ENCODE measurements around the gene LRRC8E. TPM values are rescaled to one million over a fixed set of nuclear protein-coding genes. Genes with fewer than 3 reads are reported as not detected.
"Not testable (repeated sequence)": the region's sequence is repeated elsewhere in the genome, so short reads cannot be mapped to it uniquely, and the experiment has no call there.

The LRRC8E gene
- total RNA-seq, 1 donor from 2014 or later: not detected

DNA sequence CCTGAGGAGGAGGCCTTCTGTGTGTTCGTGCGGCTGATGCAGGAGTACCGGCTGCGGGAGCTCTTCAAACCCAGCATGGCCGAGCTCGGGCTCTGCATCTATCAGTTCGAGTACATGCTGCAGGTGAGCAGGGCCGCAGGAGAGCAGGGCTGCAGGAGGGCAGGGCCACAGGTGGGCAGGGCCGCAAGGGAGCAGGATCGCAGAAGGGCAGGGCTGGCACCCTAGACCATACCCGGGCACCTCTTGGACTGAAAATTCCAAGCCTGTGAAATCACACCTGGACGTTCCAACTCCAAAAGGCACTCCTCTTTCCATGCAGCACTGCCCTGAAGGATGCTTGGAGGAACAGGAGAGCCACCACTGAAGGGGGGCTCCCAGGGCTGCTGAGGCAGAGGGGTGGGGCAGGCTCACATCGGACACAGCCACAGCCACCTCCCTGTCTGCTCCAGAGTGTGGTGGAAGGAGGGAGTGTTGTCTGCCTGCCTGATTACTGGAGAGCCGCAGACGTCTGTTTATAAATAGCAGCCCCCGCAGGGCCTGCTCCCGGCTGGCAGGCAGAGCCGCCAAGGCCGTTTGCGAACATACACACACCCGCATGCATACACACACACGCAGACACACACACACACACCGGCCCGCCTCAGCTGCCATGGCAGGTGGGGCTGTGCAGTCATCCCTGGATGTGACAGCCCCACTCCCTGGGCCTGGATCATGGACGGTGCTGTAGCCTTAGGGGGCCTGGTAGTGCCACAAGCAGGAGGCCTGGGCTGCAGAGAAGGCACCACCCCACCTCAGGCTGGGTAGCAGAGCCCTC lies 38.1 kb upstream of the LRRC8E start:
- Mint-ChIP-seq H3K27ac (no peak overlapping the region), H3K36me3 (ENCODE audit: low read depth) (no peaks in the 10 kb centered on the region), H3K27me3 (no peaks in the 10 kb centered on the region), H3K9me3 (no peaks in the 10 kb centered on the region), H3K4me1 (peaks cover 5% of the 10 kb centered on the region), H3K4me3 (no peak overlapping the region)
- DNase-seq: no peak
- intact Hi-C loops (cut with micrococcal nuclease): no loop called here

- H3K36me3 Mint-ChIP-seq (ENCODE audit: low read depth): no peaks in the 10 kb centered on the region
- no peak for DNase-seq
- no peaks in the 10 kb centered on the region for H3K9me3 Mint-ChIP-seq
- intact Hi-C loops (cut with micrococcal nuclease): no loop called here
- peaks cover 5% of the 10 kb centered on the region for H3K4me1 Mint-ChIP-seq
- no peak overlapping the region for H3K27ac Mint-ChIP-seq
- H3K4me3 Mint-ChIP-seq: no peak overlapping the region
- no peaks in the 10 kb centered on the region for H3K27me3 Mint-ChIP-seq
These were observed 37.2 kb upstream of the LRRC8E start for GRCh38 chr19:7850945-7851622.

GRCh38 chr19:7851623-7852500 lies 36.4 kb upstream of the LRRC8E start:
- Mint-ChIP-seq H3K9me3 (no peaks in the 10 kb centered on the region), H3K4me3 (no peak overlapping the region), H3K27ac (no peak overlapping the region), H3K36me3 (ENCODE audit: low read depth) (no peaks in the 10 kb centered on the region), H3K4me1 (peaks cover 5% of the 10 kb centered on the region), H3K27me3 (no peaks in the 10 kb centered on the region)
- DNase-seq: no peak
- intact Hi-C loops (cut with micrococcal nuclease): no loop called here

DNA sequence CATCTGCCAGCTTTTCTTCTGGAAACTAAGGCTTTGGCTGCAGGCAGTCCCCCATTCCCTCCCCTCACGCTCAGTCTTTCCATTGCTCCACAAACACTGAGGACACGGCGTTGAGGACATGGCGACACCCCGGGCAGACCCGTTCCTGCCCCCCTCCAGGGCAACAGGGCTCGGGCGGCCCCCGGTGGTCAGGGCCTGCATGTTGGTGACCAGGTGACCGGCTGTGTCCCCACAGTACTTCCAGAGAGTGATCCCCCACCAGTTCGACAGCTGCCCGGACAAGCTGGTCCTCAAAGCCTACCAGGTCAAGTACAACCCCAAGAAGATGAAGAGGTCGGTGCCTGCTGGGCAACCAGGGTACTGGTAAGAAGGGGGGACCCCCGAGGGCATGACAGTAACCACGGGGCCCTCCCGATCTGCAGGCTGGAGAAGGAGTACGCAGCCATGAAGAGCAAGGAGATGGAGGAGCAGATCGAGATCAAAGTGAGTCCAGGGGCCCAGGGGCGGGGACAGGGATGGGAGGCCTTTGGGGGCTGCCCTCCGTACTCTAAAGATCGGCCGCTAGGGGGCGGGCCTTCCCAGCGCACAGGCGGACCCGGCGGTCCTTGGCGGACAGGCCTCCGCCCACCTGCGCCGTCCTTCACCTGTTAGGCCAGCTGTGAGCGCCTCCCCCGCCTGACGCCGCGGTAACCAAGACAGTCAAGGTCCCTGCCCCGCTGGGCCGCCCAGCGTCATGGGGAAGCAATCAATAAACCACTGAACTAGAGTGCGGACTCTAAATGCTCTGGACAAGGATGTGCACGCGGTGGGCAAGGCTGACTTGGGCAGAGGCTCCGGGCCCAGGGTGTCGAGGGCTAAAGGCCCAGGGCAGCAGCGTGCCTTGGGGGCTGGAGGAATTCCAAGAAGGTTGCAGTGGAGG lies 35.2 kb upstream of the LRRC8E start:
- intact Hi-C loops (cut with micrococcal nuclease): loop anchor here (1.0 kb wide), 1 partner anchor 68 kb away; no protein-coding TSS in a partner anchor
- Mint-ChIP-seq H3K9me3 (no peaks in the 10 kb centered on the region), H3K27me3 (no peaks in the 10 kb centered on the region), H3K27ac (no peak overlapping the region), H3K4me1 (peaks cover 5% of the 10 kb centered on the region), H3K36me3 (ENCODE audit: low read depth) (no peaks in the 10 kb centered on the region), H3K4me3 (no peak overlapping the region)
- DNase-seq: peak; percentile 91

DNA sequence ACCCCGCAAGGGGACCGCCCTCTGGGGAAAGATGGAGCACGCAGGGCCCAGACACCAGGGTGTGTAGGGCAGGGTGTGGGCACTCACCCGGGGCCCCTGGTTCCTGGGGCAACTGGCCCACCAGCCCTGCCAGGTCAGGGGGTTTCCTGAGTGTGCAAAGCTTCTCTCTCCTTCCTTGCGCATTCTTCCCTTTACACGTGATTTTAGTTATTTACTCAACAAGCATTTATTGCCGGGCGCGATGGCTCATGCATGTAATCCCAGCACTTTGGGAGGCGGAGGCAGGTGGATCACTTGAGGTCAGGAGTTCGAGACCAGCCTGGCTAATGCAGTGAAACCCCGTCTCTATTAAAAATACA lies 34.6 kb upstream of the LRRC8E start:
- Mint-ChIP-seq H3K9me3 (no peaks in the 10 kb centered on the region), H3K4me1 (peaks cover 5% of the 10 kb centered on the region)
- intact Hi-C loops (cut with micrococcal nuclease): loop anchor here (1.0 kb wide), 1 partner anchor 68 kb away; no protein-coding TSS in a partner anchor

GRCh38 chr19:7855426-7856108 lies 32.7 kb upstream of the LRRC8E start:
- H3K27ac Mint-ChIP-seq: no peak overlapping the region
- H3K9me3 Mint-ChIP-seq: no peaks in the 10 kb centered on the region
- no peak for DNase-seq
- peaks cover 2% of the 10 kb centered on the region for H3K27me3 Mint-ChIP-seq
- no peaks in the 10 kb centered on the region for H3K36me3 Mint-ChIP-seq (ENCODE audit: low read depth)
- H3K4me1 Mint-ChIP-seq: peaks cover 5% of the 10 kb centered on the region
- no peak overlapping the region for H3K4me3 Mint-ChIP-seq
- intact Hi-C loops (cut with micrococcal nuclease): no loop called here

More for the DNA sequence above, 34.6 kb upstream of the LRRC8E start:
- Mint-ChIP-seq H3K27ac (no peak overlapping the region), H3K27me3 (no peaks in the 10 kb centered on the region), H3K36me3 (ENCODE audit: low read depth) (no peaks in the 10 kb centered on the region), H3K4me3 (no peak overlapping the region)
- no peak for DNase-seq

GRCh38 chr19:7856109-7856591 lies 32.2 kb upstream of the LRRC8E start:
- Mint-ChIP-seq H3K9me3 (no peaks in the 10 kb centered on the region), H3K4me1 (peaks cover 5% of the 10 kb centered on the region), H3K27ac (no peak overlapping the region), H3K4me3 (no peak overlapping the region), H3K36me3 (ENCODE audit: low read depth) (no peaks in the 10 kb centered on the region), H3K27me3 (peaks cover 5% of the 10 kb centered on the region)
- no peak for DNase-seq
- intact Hi-C loops (cut with micrococcal nuclease): no loop called here

DNA sequence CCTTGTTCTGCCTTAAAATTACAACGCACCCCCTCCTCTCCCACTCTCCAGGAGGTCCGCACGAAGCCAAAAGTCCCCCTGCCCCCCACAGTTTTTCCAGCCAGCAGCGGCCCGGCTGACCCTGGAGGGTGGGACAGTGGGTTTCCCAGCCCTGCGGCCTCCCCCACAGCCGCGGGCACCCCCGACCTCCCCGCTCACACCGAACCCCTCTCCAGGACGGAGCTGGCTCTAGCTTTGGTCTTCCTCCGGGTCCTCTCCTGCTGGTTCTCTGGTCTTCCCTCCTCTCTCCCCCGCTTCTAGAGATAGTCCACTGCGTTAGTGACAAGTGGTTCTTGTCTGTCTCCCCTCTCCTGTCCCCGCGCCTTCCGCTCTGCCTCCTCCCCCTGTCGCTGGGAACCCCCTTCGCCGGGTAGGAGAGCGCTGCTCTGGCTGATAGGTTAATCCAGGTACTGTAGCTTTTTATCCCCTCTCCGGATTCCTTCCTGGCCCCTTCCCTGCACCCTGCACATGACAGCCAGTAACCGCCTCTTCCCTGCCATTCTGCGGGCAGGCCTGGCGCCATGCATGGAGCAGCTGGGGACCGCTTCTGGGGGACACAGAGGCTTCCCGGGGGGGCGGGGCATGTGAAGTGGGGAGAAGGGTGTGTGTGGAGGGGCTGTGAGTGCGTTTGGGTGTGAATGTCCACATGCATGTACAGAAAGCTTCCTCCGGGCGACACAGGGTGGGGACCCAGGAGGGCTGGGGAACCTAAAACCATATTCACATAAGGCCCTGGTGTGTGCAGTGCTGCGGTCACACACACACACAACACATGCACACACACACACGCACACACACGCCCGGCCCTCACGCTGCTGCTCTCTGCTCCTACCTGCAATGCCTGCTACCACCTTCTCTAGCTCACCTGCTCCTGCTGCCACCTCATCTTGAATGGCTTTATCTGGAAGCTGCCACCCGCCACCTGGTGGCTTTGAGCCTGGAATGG lies 31.3 kb upstream of the LRRC8E start:
- Mint-ChIP-seq H3K4me1 (peaks cover 5% of the 10 kb centered on the region), H3K4me3 (no peak overlapping the region), H3K36me3 (ENCODE audit: low read depth) (no peaks in the 10 kb centered on the region), H3K9me3 (no peaks in the 10 kb centered on the region), H3K27me3 (peaks cover 9% of the 10 kb centered on the region), H3K27ac (no peak overlapping the region)
- intact Hi-C loops (cut with micrococcal nuclease): no loop called here
- DNase-seq: no peak

- Mint-ChIP-seq H3K27ac (no peak overlapping the region), H3K4me1 (peaks cover 5% of the 10 kb centered on the region), H3K4me3 (no peak overlapping the region), H3K9me3 (no peaks in the 10 kb centered on the region), H3K27me3 (peaks cover 9% of the 10 kb centered on the region), H3K36me3 (ENCODE audit: low read depth) (no peaks in the 10 kb centered on the region)
- intact Hi-C loops (cut with micrococcal nuclease): no loop called here
- no peak for DNase-seq
These were observed 30.6 kb upstream of the LRRC8E start for GRCh38 chr19:7857727-7858108.

GRCh38 chr19:7858109-7858770 lies 30.1 kb upstream of the LRRC8E start:
- no peaks in the 10 kb centered on the region for H3K9me3 Mint-ChIP-seq
- peak; percentile 60 for DNase-seq
- no peak overlapping the region for H3K27ac Mint-ChIP-seq
- H3K36me3 Mint-ChIP-seq (ENCODE audit: low read depth): no peaks in the 10 kb centered on the region
- H3K4me1 Mint-ChIP-seq: peaks cover 2% of the 10 kb centered on the region
- peaks cover 9% of the 10 kb centered on the region for H3K27me3 Mint-ChIP-seq
- intact Hi-C loops (cut with micrococcal nuclease): no loop called here
- H3K4me3 Mint-ChIP-seq: no peak overlapping the region

- H3K4me3 Mint-ChIP-seq; H3K9me3 Mint-ChIP-seq; intact Hi-C loops (cut with micrococcal nuclease); H3K4me1 Mint-ChIP-seq; H3K27ac Mint-ChIP-seq; DNase-seq; H3K36me3 Mint-ChIP-seq (ENCODE audit: low read depth): not testable (repeated sequence)
- peaks cover 13% of the 10 kb centered on the region for H3K27me3 Mint-ChIP-seq
These were observed 29.2 kb upstream of the LRRC8E start for GRCh38 chr19:7859087-7859486.
